HG02981 (cell line): Measurements from ENCODE around the gene CMKLR1.

Experiments
- ATAC-seq: cut with Tn5 transposase; IDR thresholded peaks from one replicate; pipeline ENCODE4 v1.9.1; 2021; ENCODE audit warnings: mild to moderate bottlenecking, moderate library complexity; ENCODE audit not compliant: unreplicated experiment

Gene CMKLR1

GRCh38 chr12:108269224-108269623, 69.9 kb downstream of the CMKLR1 start:
- no peak for ATAC-seq

DNA sequence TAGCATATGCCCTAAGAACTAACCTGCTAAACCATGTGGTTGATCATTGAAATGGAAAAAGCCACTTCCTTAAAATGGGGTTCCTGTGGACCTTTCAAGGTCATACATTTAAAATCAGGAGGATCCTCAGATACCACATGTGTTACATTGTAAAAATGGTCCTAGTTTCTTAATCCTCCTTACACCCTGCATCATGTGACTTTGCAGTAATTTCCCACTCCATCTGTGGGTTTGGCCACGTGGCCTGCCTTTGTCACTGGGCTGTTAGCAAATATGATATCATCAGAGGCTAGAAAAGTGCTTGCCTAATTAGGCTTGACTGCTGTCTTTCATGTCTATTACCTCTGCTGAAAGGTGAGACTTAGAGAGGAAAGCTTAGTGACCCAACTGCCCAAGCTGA, 70.7 kb downstream of the CMKLR1 start:
- ATAC-seq = no peak

GRCh38 chr12:108267450-108267849, 71.7 kb downstream of the CMKLR1 start:
- ATAC-seq = no peak

GRCh38 chr12:108266131-108266530, 73.0 kb downstream of the CMKLR1 start:
- ATAC-seq = no peak

GRCh38 chr12:108265505-108265904, 73.6 kb downstream of the CMKLR1 start:
- no peak for ATAC-seq

- no peak for ATAC-seq
Measured at GRCh38 chr12:108260969-108261368, 78.1 kb downstream of the CMKLR1 start.

- ATAC-seq = no peak
Measured at GRCh38 chr12:108260039-108260438, 79.1 kb downstream of the CMKLR1 start.

DNA sequence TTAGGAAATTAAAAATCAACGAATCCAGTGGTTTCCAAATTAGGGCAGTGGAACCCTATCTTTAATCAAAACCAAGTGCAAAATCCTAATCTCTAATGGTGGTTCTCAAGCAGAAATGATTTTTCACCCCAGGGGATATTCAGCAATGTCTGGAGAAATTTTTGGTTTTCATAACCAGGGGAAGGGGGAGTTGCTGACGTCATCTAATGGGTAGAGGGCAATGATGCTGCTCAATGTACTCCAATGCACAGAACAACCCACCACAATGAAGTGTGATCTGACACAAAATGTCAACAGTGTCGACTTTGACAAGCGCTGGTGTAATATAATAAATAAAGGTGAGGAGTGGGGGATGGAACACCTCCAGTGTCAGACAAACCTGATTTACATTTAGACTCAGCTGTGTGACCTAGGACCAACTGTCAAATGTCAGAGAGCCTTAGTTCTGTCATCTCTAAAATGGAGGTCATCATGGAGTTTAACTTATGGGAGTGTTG, 81.5 kb downstream of the CMKLR1 start:
- ATAC-seq = no peak

GRCh38 chr12:108257004-108257403, 82.1 kb downstream of the CMKLR1 start:
- no peak for ATAC-seq

- ATAC-seq = no peak
Measured at GRCh38 chr12:108255252-108255602, 83.9 kb downstream of the CMKLR1 start.

DNA sequence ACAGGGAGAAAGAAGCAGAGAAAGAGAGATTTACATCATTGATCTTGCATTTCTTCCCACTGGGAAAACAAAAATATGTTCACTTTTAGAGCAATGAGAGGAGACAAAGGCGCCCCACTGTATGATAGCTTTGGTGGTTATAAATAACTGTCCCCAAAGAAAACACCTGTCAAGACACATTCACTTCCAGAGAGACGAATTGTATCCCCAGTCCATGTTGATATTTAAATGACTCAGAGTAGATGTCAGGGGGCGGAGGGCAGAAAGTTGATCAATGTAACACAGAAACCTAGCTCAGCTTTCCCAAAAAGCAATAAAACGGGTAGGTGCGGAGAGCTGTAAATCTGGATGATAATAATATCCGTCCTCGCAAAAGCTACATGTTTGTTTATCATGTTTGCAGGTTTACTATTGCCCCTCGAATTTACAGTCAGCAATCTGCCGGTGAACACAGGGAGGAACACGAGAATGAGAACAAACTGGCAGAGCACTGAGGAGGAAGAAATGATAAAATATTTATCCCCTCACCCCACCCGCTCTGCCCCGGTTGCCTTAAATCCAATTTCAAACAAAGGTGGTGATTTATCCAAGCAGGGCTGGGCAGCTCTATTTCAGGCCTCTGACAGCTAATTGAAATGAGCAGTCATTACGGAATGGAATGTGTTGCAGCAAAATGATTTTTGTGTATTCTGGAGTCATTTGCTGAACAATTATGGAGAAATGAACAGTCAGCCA, 84.4 kb downstream of the CMKLR1 start:
- no peak for ATAC-seq

GRCh38 chr12:108254030-108254429, 85.1 kb downstream of the CMKLR1 start:
- ATAC-seq = no peak

DNA sequence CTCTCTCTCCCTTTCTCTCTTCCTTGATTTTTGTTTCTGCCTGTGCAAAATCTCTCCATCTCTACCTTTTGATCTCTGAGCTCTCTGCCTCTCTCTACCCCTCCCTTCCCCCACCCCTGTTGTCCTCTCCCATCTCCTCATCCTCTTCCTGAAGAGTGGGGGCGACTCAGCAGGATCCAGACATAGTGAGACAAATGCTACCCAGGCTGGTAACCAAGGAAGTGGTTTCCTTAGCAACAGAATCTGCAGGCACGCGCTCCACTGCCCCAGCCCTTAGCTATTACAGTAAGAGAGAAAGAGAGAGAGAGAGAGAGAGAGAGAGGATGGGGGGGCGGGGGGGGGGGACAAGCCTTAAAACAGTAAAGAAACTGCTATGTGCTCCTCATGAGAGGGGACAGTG, 85.6 kb downstream of the CMKLR1 start:
- ATAC-seq = no peak

GRCh38 chr12:108252523-108252922, 86.6 kb downstream of the CMKLR1 start:
- ATAC-seq = no peak

- no peak for ATAC-seq
Measured at GRCh38 chr12:108248011-108248410, 91.1 kb downstream of the CMKLR1 start.

GRCh38 chr12:108247130-108247529, 92.0 kb downstream of the CMKLR1 start:
- no peak for ATAC-seq

- ATAC-seq = no peak
Measured at GRCh38 chr12:108241986-108242703, 97.0 kb downstream of the CMKLR1 start.

DNA sequence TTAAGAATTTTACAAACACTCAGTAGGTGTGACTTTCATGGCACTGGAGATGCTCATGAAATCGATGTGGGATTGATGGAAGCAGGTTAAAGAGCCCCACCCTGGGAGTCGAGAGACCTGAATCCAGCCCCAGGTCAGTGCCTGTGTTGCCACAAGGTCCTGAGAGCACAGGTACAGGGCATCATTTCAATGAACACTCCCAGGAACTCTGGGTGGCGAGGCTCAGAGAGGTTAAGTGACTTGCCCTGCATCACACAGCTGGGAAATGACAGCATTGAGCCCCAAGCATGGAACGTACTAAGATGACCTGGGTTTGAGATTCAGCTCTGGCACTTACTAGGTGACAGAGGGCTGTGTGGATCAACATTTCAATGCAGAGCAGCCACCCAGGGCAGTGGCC, 98.2 kb downstream of the CMKLR1 start:
- ATAC-seq = no peak

- ATAC-seq = no peak
Measured at GRCh38 chr12:108240027-108240785, 98.9 kb downstream of the CMKLR1 start.

DNA sequence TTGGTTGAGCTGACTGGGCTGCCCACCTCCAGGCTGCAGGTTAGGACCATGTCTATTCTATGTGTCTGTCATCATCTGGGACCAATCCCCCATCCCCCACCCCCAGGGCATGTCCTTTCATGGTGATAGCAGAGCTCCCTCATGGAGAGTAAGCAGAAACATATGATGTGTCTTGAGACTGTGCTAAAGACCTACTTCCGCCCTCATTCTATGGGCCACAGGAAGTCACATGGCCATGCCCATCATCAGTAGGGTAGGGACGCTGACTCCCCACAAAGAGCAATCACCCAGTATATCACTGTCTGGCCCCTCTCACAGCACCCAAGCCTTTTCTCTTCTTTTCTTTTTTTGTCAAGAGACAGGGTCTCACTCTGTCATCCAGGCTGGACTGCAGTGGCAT, 99.7 kb downstream of the CMKLR1 start:
- no peak for ATAC-seq

GRCh38 chr12:108238474-108238873, 100.6 kb downstream of the CMKLR1 start:
- ATAC-seq = no peak
